C4-2B (cell line): Measurements from ENCODE around the gene TMEM221.
"Not testable (repeated sequence)": the region's sequence is repeated elsewhere in the genome, so short reads cannot be mapped to it uniquely, and the experiment has no call there.

Experiments
- H3K27ac ChIP-seq: fragments of 450-650 bp; 2 replicates; pipeline ENCODE4 v1.5.1; 2017
- ZFX ChIP-seq: fragments of 450-650 bp; IDR thresholded peaks from 2 replicates; pipeline ENCODE4 v1.6.1; 2017
- TF ChIP-seq, protein P1 (sequence below): fragments of 450-650 bp; conservative IDR thresholded peaks from 2 replicates; pipeline ENCODE4 v1.5.1; 2017; ENCODE audit warnings: mild to moderate bottlenecking

The TMEM221 gene

DNA sequence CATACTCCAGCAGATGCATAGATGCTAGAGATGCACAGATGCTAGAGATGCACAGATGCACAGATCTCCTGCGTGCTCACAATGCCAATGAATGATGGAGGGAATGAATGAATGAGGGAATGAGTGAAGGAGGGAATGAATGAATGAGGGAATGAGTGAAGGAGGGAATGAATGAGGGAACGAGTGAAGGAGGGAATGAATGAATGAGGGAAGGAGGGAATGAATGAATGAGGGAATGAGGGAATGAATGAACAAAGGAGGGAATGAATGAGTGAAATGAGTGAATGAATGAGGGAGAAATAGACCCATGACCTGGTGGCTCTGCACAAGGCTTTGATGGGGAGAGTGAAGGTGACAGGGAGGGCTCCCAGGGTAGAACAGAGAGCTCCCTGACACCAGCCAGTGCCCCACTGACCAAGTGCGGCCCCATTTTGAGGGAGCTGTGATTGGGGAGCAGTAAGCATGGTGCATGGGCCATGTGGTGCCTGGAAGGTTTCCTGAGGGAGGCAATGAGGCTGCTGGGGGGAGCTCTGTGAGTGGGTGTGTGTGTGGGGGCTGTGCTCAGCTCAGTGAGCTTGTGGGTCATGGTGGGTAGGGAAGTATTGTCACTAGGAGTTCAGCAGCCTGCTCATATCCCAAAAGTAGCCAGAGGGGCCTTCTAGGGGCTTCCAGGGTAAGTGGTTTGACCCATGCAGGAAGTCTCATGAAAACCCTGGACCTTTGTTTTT is 34.6 kb upstream of the TMEM221 start:
- no peak overlapping the region for H3K27ac ChIP-seq
- TF ChIP-seq ZFX = no peak
- TF ChIP-seq, protein P1, sequence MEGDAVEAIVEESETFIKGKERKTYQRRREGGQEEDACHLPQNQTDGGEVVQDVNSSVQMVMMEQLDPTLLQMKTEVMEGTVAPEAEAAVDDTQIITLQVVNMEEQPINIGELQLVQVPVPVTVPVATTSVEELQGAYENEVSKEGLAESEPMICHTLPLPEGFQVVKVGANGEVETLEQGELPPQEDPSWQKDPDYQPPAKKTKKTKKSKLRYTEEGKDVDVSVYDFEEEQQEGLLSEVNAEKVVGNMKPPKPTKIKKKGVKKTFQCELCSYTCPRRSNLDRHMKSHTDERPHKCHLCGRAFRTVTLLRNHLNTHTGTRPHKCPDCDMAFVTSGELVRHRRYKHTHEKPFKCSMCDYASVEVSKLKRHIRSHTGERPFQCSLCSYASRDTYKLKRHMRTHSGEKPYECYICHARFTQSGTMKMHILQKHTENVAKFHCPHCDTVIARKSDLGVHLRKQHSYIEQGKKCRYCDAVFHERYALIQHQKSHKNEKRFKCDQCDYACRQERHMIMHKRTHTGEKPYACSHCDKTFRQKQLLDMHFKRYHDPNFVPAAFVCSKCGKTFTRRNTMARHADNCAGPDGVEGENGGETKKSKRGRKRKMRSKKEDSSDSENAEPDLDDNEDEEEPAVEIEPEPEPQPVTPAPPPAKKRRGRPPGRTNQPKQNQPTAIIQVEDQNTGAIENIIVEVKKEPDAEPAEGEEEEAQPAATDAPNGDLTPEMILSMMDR = no peak

DNA sequence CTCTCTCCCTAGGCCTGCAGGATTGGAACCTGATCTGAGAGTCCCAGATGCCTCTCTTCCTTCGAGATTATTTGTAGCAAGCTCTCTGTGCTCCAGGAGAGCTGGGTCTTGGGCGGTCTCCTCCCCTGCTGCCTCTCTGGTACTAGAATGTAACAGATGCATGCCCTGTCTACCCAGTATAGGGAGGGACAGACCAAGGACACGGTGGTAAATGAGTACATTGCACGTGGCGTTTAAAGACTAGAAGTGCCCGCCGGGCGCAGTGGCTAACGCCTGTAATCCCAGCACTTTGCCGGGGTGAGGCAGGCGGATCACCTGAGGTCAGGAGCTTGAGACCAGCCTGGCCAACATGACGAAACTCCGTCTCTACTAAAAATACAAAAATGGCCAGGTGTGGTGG is 33.5 kb upstream of the TMEM221 start:
- H3K27ac ChIP-seq = no peak overlapping the region
- TF ChIP-seq, protein P1 = no peak
- no peak for TF ChIP-seq ZFX

DNA sequence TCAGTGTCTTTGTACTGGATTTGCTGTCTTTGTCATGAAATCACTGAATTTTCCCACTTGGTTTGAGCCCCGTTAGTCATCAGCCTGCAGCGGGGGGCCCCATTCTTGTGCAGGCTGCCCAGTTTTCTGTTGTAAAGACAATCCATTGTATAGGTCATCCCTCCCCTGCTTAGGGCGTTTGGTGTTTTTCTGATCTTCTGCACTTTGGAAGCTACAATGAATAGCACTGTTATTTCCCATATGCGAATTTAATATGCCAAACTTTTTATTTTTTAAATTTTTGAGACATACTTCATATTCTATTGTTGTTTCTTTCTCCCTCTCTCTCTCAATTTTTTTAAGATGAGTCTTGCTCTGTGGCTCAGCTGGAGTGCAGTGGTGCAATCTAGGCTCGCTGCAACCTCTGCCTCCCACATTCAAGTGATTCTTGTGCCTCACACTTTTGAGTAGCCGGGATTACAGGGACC is 30.9 kb upstream of the TMEM221 start:
- H3K27ac ChIP-seq = no peak overlapping the region
- TF ChIP-seq, protein P1 = no peak
- TF ChIP-seq ZFX = no peak

DNA sequence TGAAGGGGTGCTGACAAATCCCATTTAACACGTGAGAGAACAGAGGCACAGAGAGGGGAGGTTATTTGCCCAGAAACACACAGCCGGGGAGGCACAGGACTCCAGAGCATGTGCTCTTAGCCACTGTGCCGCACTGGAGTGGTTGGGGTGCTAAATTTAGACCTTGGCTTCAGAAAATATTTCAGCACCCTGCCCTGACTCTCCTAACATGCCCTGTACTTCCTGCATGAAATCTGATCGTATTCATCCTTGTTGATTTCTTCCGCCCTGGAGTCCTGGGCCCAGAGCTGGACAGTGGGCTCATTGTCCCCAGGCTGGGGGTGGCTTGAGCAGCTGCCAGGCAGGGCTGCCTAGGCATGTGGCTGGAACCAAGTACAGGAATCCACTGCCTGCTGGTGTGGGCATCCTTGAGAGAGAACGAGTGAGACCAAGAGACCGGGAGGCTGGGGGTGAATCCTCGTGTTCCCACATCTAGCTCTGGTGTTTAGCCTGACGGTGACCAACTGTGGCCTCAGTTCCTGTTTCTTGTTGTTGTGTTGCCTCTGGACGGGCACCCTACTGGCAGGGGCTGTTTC is 27.2 kb upstream of the TMEM221 start:
- H3K27ac ChIP-seq = no peak overlapping the region
- TF ChIP-seq, protein P1 = no peak
- no peak for TF ChIP-seq ZFX

DNA sequence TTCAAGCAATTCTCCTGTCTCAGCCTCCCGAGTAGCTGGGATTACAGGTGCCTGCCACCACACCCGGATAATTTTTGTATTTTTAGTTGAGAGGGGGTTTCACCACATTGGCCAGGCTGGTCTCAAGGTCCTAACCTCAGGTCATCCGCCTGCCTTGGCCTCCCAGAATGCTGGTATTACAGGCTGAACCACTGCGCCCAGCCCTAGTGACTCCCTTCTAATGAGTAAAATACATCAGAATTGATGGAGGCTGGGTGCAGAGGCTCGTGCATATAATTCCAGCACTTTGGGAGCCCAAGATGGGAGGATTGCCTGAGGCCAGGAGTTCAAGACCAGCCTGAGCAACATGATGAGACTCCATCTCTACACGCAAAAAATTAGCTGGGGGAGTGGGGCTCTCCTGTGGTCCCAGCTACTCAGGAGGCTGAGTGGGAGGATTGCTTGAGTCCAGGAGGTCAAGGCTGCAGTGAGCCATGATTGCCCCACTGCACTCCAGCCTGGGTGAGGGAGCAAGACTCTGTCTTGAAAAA is 26.6 kb upstream of the TMEM221 start:
- not testable (repeated sequence) for H3K27ac ChIP-seq

DNA sequence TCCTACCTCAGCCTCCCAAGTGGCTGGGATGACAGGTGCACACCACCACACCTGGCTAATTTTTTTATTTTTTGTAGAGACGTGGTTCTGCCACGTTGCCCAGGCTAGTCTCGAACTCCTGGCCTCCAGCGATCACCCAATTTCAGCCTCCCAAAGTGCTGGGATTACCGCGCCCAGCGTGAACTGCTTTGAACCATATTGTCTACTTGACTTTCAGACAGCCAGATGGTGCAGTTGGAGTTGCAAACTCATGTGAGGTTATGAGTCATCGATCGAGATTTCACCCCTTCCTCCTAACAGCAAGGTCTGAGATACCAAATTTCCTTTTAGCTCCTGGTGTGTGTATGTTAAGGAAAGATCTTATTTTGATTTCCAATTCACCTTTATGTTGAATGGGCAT is 24.6 kb upstream of the TMEM221 start:
- H3K27ac ChIP-seq = no peak overlapping the region

DNA sequence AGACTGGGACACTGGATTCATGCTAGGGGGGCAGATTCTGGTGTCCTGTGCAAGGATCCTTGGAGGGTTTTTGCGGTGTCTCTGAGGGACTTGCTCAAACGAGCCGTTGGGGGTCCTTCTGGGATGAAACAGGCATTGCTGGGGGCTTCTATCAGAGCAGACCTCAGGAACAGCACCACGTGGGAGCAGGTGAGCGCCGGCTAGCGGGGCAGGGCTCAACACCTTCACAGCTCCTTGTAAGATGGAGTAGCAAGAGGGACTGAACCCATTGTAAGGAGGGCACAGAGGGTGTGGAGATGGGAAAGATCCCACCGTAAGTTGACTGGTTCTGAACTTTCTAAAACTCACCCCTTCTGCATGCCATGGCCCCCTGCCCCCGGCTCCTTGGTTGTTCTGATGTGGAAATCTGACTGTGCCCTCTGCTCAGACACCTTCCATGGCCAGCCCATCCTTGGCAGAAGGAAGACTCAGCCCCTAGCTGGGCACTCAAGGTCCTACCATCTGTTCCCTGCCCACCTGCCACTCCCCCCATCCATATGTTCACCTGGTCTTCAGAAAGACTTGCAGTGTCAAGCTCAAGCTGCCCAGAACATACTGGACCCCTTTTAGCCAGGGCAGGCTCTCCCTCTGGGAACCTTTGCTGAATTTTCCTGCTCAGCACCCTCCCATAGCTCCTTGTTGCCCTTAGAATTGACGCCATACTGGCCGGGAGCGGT is 23.1 kb upstream of the TMEM221 start:
- H3K27ac ChIP-seq = no peak overlapping the region
- TF ChIP-seq, protein P1 = no peak
- TF ChIP-seq ZFX = no peak

More for the DNA sequence above, 24.6 kb upstream of the TMEM221 start:
- TF ChIP-seq ZFX = no peak
- TF ChIP-seq, protein P1 = no peak
